Sigmoid colon (tissue), 4 donors: ENCODE measurements around the gene NBEAL1.
"Not testable (repeated sequence)": the region's sequence is repeated elsewhere in the genome, so short reads cannot be mapped to it uniquely, and the experiment has no call there.

ENCODE experiments used
- EP300 ChIP-seq, 4 donors: sonication (generic); formaldehyde crosslinking; IDR thresholded peaks; one replicate each; pipeline ENCODE4 v1.6.1; 2017; ENCODE audit warnings: antibody characterized with exemption in 4 of 4
- POLR2AphosphoS5 ChIP-seq, 4 donors: sonication (generic); formaldehyde crosslinking; IDR thresholded peaks; one replicate each; pipeline ENCODE4 v1.6.1; 2017; ENCODE audit warnings: antibody characterized with exemption in 4 of 4
- TF ChIP-seq, protein P1 (sequence below), 4 experiments: fragments of 450-650 bp in 3 of 4; fragments of 200-600 bp in 1 of 4; IDR thresholded peaks; one replicate each; pipeline ENCODE4 v1.5.1; 2016 to 2019; ENCODE audit warnings: antibody characterized with exemption in 4 of 4, mild to moderate bottlenecking in 3 of 4, moderate library complexity in 2 of 4

DNA sequence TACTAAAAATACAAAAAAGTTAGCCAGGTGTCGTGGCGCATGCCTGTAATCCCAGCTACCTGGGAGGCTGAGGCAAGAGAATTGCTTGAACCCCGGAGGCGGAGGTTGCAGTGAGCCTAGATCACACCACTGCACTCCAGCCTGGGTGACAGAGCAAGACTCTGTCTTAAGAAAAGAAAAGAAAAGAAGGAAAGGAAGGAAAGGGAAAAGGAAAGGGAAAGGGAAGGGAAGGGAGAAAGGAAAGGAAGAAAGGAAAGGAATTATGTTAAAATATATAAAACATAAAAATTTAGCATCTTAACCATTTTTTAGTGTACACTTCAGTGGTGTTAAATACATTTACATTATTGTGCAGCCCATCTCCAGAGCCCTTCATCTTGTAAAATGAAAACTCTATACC is 76.0 kb downstream of the NBEAL1 start:
- TF ChIP-seq, protein P1, sequence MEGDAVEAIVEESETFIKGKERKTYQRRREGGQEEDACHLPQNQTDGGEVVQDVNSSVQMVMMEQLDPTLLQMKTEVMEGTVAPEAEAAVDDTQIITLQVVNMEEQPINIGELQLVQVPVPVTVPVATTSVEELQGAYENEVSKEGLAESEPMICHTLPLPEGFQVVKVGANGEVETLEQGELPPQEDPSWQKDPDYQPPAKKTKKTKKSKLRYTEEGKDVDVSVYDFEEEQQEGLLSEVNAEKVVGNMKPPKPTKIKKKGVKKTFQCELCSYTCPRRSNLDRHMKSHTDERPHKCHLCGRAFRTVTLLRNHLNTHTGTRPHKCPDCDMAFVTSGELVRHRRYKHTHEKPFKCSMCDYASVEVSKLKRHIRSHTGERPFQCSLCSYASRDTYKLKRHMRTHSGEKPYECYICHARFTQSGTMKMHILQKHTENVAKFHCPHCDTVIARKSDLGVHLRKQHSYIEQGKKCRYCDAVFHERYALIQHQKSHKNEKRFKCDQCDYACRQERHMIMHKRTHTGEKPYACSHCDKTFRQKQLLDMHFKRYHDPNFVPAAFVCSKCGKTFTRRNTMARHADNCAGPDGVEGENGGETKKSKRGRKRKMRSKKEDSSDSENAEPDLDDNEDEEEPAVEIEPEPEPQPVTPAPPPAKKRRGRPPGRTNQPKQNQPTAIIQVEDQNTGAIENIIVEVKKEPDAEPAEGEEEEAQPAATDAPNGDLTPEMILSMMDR (IDR thresholded peaks at IDR 0.05), result not testable (repeated sequence)
- TF ChIP-seq EP300, POLR2AphosphoS5 (IDR thresholded peaks at IDR 0.05): not testable (repeated sequence)
